Neural crest cell (in vitro differentiated cells): ENCODE results near the gene SCAMP2. TPM values are rescaled to one million over a fixed set of nuclear protein-coding genes. Genes with fewer than 3 reads are reported as not detected.
A peak's percentile ranks its signal among the peaks of the same experiment; 100 is the strongest.

Experiments used
- DNase-seq: peaks from one replicate; pipeline ENCODE4 v3.0.0; 2021; ENCODE audit warnings: low read depth, mixed read lengths, low spot score
- H3K27ac Mint-ChIP-seq: one replicate; pipeline ENCODE4 v1.8.0; 2021; ENCODE audit warnings: mild to moderate bottlenecking, mixed read lengths; ENCODE audit not compliant: unreplicated experiment
- H3K27me3 Mint-ChIP-seq: 2 replicates; pipeline ENCODE4 v1.8.0; 2021; ENCODE audit warnings: low read depth, mild to moderate bottlenecking, mixed read lengths
- H3K36me3 Mint-ChIP-seq: 2 replicates; pipeline ENCODE4 v1.8.0; 2021; ENCODE audit warnings: low read depth, mild to moderate bottlenecking, mixed read lengths
- H3K4me1 Mint-ChIP-seq: 2 replicates; pipeline ENCODE4 v1.8.0; 2021; ENCODE audit warnings: mixed read lengths
- H3K4me3 Mint-ChIP-seq: one replicate; pipeline ENCODE4 v1.8.0; 2021; ENCODE audit warnings: mild to moderate bottlenecking, mixed read lengths
- H3K9me3 Mint-ChIP-seq: 2 replicates; pipeline ENCODE4 v1.8.0; 2021; ENCODE audit warnings: mixed read lengths
- CTCF ChIP-seq: fragments of 200-600 bp; sonication (generic); conservative IDR thresholded peaks from 2 replicates; pipeline ENCODE4 v1.5.0; 2021; ENCODE audit warnings: antibody characterized with exemption, mild to moderate bottlenecking
- total RNA-seq: library from RNA; stranded (reverse); gene quantifications from 2 replicates; pipeline ENCODE4 v1.2.1, GENCODE V29; 2021

SCAMP2 gene
- total RNA-seq, 1 donor from 2014 or later, result 40.4 TPM

DNA sequence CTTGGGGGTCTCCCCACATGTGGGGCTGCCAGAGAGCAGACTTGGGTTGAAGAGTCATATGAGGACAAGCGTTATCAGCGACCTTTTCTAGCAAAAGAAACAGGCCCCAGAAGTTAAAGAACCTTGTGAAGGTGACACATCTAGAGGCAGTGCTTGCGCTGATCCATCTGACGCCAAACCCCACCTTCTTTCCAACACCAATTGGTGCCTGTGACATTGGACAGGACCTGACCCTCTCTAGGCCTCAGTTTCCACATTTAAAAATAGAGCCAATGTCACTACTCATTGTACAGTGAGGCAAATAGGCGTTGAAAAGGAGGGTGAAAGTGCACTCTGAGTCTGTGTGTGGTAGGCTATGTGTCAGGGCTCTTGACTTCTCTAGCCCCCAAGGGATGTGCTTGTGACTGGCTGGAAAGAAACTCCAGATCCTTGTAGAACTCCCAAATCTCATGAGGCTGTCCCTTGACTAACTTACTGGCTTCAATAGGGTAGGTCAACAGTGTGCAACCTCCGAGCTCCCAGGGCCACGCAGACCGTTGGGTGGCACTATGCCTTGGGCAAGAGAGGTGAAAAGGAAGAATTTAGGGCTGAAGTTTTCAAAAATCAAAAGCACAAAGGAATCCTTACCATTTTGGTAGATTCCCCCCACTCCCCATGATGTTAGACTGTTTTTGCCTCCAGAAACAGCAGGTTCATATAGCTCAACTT, 34.2 kb upstream of the SCAMP2 start:
- TF ChIP-seq CTCF, result no peak
- Mint-ChIP-seq H3K27me3 (no peaks in the 10 kb centered on the region), H3K4me1 (peaks cover 32% of the 10 kb centered on the region), H3K4me3 (peak overlapping the region; percentile 98), H3K36me3 (peaks cover 20% of the 10 kb centered on the region), H3K9me3 (no peaks in the 10 kb centered on the region), H3K27ac (peak overlapping the region; percentile 97)
- no peak for DNase-seq

- Mint-ChIP-seq H3K4me3 (peak within 1 kb of the TSS; percentile 98), H3K9me3 (no peaks in the 10 kb centered on the region), H3K36me3 (peaks cover 22% of the 10 kb centered on the region), H3K27ac (peak within 1 kb of the TSS; percentile 97), H3K4me1 (peaks cover 40% of the 10 kb centered on the region), H3K27me3 (no peaks in the 10 kb centered on the region)
- TF ChIP-seq CTCF, result no peak
- DNase-seq, result peak; percentile 82
Measured at GRCh38 chr15:74906450-74907162, 33.4 kb upstream of the SCAMP2 start, which contains the start of gene FAM219B. Gene FAM219B (minus strand): TSS chr15:74906851. CDS start chr15:74906800, 51 bp downstream.

GRCh38 chr15:74906067-74906449, 32.9 kb upstream of the SCAMP2 start:
- no peaks in the 10 kb centered on the region for H3K9me3 Mint-ChIP-seq
- H3K4me1 Mint-ChIP-seq, result peaks cover 41% of the 10 kb centered on the region
- H3K27me3 Mint-ChIP-seq, result no peaks in the 10 kb centered on the region
- H3K4me3 Mint-ChIP-seq, result peak overlapping the region; percentile 93
- peaks cover 21% of the 10 kb centered on the region for H3K36me3 Mint-ChIP-seq
- no peak for TF ChIP-seq CTCF
- no peak for DNase-seq
- peak overlapping the region; percentile 70 for H3K27ac Mint-ChIP-seq

DNA sequence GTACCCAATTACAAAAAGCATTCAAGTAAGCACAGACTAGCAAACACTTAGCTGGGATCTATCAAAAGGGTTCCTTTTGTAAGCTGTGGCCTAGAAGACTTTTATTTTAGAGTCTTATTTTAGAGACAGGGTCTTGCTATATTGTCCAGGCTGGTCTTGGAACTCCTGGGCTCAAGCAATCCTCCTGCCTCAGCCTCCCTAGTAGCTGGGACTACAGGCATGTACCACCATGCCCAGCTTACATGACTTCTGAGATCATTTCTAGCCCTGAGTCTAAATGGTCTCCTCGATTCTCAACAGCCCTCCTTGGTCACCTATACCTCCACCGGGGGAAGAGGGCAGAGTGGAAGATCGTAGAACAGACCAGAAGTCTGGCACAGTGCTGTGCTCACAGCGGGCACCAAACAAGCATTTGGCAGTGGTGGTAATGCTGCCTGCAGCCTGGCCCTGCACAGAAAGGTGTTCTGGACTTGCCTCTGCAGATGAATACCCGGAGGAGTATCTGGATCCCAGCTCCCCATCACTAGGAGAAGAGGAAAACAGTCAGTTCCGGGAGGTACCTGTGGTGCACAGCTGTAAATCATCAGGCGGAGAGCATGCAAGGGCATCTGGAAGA, 31.1 kb upstream of the SCAMP2 start:
- no peaks in the 10 kb centered on the region for H3K27me3 Mint-ChIP-seq
- H3K4me1 Mint-ChIP-seq, result peaks cover 41% of the 10 kb centered on the region
- H3K36me3 Mint-ChIP-seq, result peaks cover 27% of the 10 kb centered on the region
- peak overlapping the region; percentile 93 for H3K4me3 Mint-ChIP-seq
- no peak for TF ChIP-seq CTCF
- H3K27ac Mint-ChIP-seq, result no peak overlapping the region
- H3K9me3 Mint-ChIP-seq, result no peaks in the 10 kb centered on the region
- no peak for DNase-seq

DNA sequence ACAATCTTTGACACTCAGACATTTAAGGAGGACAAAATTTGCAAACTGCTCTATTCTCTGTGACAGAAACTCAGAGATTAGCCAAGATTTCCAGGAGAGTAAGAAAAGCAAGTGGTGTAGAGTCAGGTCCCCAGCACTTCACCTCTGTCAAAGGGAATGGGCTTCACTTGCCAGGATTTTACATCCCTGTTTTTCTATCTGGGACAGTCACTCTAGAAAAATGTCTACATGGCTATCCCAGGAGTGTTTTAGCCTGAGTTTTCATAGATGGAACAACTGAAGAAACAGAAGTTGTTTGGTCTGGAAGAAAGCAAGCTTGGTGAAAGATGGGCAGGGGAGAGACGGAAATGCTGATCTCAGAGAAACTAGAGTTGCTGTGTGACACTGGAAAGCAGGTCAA, 30.5 kb upstream of the SCAMP2 start:
- Mint-ChIP-seq H3K27ac (no peak overlapping the region), H3K9me3 (no peaks in the 10 kb centered on the region), H3K36me3 (peaks cover 22% of the 10 kb centered on the region), H3K4me1 (peaks cover 41% of the 10 kb centered on the region), H3K4me3 (peak overlapping the region; percentile 93), H3K27me3 (no peaks in the 10 kb centered on the region)
- TF ChIP-seq CTCF, result no peak
- no peak for DNase-seq
